ENCODE measurements around the gene ZMYND8. TPM values are rescaled to one million over a fixed set of nuclear protein-coding genes. Genes with fewer than 3 reads are reported as not detected.

ZMYND8 gene
- total RNA-seq, 1 donor from 2014 or later: 37.9 TPM

DNA sequence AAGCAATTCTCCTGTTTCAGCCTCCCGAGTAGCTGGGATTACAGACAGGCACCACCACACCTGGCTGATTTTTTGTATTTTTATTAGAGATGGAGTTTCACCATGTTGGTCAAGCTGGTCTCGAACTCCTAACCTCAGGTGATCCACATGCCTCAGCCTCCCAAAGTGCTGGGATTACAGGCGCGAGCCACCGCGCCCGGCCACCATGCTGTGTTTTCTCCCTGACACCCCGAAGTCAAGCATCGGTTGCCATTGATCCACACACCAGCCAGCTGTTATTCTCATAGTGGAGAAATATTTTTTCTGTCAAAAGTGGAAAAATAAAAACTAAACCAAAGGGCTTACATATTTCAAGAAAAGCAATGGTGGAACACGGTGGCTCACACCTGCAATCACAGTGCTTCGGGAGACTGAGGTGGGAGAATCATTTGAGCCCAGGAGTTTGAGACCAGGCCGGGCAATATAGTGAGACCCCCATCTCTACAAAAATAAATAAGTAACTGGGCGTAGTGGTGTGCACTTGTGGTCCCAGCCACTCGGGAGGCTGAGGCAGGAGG, 157.4 kb downstream of the ZMYND8 start:
- TF ChIP-seq, protein P1, sequence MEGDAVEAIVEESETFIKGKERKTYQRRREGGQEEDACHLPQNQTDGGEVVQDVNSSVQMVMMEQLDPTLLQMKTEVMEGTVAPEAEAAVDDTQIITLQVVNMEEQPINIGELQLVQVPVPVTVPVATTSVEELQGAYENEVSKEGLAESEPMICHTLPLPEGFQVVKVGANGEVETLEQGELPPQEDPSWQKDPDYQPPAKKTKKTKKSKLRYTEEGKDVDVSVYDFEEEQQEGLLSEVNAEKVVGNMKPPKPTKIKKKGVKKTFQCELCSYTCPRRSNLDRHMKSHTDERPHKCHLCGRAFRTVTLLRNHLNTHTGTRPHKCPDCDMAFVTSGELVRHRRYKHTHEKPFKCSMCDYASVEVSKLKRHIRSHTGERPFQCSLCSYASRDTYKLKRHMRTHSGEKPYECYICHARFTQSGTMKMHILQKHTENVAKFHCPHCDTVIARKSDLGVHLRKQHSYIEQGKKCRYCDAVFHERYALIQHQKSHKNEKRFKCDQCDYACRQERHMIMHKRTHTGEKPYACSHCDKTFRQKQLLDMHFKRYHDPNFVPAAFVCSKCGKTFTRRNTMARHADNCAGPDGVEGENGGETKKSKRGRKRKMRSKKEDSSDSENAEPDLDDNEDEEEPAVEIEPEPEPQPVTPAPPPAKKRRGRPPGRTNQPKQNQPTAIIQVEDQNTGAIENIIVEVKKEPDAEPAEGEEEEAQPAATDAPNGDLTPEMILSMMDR (IDR thresholded peaks at IDR 0.05; ENCODE audit: borderline replicate concordance): no peak
- H3K9me3 ChIP-seq (replicated peaks): no peaks in the 10 kb centered on the region
- H3K36me3 ChIP-seq: no peaks in the 10 kb centered on the region
- H3K4me3 ChIP-seq: no peak overlapping the region
- intact Hi-C loops (cut with micrococcal nuclease): no loop called here
- H3K27ac ChIP-seq (replicated peaks): no peak overlapping the region
- H3K27me3 ChIP-seq (ENCODE audit: low read depth): no peaks in the 10 kb centered on the region
- DNase-seq: no peak
- peaks cover 15% of the 10 kb centered on the region for H3K4me1 ChIP-seq

GRCh38 chr20:47198254-47198671, 158.2 kb downstream of the ZMYND8 start:
- intact Hi-C loops (cut with micrococcal nuclease): no loop called here
- no peaks in the 10 kb centered on the region for H3K9me3 ChIP-seq (replicated peaks)
- H3K27me3 ChIP-seq (ENCODE audit: low read depth): no peaks in the 10 kb centered on the region

GRCh38 chr20:47196091-47197081, 160.1 kb downstream of the ZMYND8 start:
- TF ChIP-seq, protein P1 (IDR thresholded peaks at IDR 0.05; ENCODE audit: borderline replicate concordance): peak; percentile 93
- Histone ChIP-seq H3K4me1 (peaks cover 15% of the 10 kb centered on the region), H3K27me3 (ENCODE audit: low read depth) (no peaks in the 10 kb centered on the region), H3K4me3 (no peak overlapping the region), H3K9me3 (replicated peaks) (no peaks in the 10 kb centered on the region), H3K27ac (replicated peaks) (no peak overlapping the region), H3K36me3 (no peaks in the 10 kb centered on the region)
- intact Hi-C loops (cut with micrococcal nuclease): no loop called here
- peak; percentile 67 for DNase-seq

More at GRCh38 chr20:47198254-47198671, 158.2 kb downstream of the ZMYND8 start:
- no peak for DNase-seq
- peaks cover 15% of the 10 kb centered on the region for H3K4me1 ChIP-seq
- H3K36me3 ChIP-seq: no peaks in the 10 kb centered on the region
- TF ChIP-seq, protein P1 (IDR thresholded peaks at IDR 0.05; ENCODE audit: borderline replicate concordance): no peak
- H3K27ac ChIP-seq (replicated peaks): no peak overlapping the region
- no peak overlapping the region for H3K4me3 ChIP-seq

- no peaks in the 10 kb centered on the region for H3K36me3 ChIP-seq
- no peak for DNase-seq
- peaks cover 15% of the 10 kb centered on the region for H3K4me1 ChIP-seq
- H3K4me3 ChIP-seq: no peak overlapping the region
- no peak overlapping the region for H3K27ac ChIP-seq (replicated peaks)
- TF ChIP-seq, protein P1 (IDR thresholded peaks at IDR 0.05; ENCODE audit: borderline replicate concordance): no peak
- intact Hi-C loops (cut with micrococcal nuclease): no loop called here
- H3K9me3 ChIP-seq (replicated peaks): no peaks in the 10 kb centered on the region
- H3K27me3 ChIP-seq (ENCODE audit: low read depth): no peaks in the 10 kb centered on the region
These were observed 160.9 kb downstream of the ZMYND8 start for GRCh38 chr20:47195573-47195972.

DNA sequence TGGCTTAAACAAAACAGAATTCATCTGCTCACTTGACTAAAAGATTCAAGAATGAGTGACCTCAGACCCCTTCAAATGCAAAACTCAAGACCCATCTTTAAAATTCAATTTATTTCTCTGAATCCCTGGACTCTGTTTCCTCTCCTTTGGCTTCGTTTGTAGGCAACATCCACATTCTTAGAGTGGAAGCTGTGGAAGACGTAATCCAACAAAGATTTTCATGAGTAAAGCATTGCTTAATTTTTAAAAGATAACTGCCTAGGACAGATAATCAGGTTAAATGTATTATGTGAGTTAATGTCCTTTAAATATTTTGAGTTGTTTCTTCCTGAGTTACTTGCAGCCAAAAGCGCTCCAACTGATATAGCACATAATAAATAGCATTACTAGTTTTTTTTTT, 164.5 kb downstream of the ZMYND8 start:
- Histone ChIP-seq H3K36me3 (no peaks in the 10 kb centered on the region), H3K4me3 (no peak overlapping the region), H3K9me3 (replicated peaks) (no peaks in the 10 kb centered on the region), H3K4me1 (peaks cover 15% of the 10 kb centered on the region), H3K27ac (replicated peaks) (no peak overlapping the region), H3K27me3 (ENCODE audit: low read depth) (peaks cover 27% of the 10 kb centered on the region)
- TF ChIP-seq, protein P1 (IDR thresholded peaks at IDR 0.05; ENCODE audit: borderline replicate concordance): no peak
- no peak for DNase-seq
- intact Hi-C loops (cut with micrococcal nuclease): no loop called here

Measured in left ventricle myocardium inferior (tissue), 1 donor.